ENCODE measurements around the gene QSOX2. TPM values are rescaled to one million over a fixed set of nuclear protein-coding genes. Genes with fewer than 3 reads are reported as not detected.

The QSOX2 gene
- total RNA-seq, 3 donors from 2014 or later (not counting 1 experiment from before 2014, with no cell fraction given) = 10.8 to 16.7 (median 16.6) TPM

DNA sequence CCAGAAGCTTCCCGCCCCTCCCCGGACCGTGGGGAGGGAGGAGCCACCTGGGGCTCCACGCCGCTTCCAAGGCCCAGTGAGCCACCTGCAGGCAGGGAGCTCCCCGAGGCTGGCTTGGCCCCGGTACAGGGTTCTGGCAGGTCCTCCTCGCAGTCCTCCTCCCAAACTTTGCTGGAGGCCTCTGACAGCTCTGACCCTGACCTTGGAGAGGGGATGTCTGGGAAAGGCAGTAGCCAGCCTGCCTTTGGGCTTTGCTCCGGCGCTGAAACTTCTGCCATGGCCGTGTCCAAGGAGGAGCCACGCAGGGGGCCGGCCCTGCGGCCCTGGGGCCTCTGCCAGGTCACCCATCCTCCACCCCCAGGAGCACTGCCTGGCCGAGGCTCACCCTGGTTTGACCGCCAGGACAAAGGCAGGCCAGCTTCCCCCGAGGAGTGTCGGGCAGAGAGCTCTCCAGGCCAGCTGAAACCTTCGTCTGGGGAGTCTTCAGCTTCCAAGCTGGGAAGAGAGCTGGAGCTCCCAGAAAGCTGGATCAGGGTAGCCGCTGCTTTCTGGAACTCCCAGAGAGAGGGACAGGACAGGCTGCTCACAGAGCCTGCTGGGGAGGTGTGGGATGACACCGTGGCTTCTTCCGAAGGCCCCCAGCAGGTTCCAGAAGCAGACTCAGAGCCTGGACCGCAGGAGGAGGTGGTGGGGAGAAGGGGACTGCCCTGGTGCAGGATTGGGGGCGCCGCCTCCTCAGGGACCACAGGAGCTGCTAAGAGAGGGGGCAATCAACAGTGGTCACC, 9.0 kb upstream of the QSOX2 start:
- DNase-seq (no peak), ATAC-seq (no peak)
- Histone ChIP-seq H3K27me3 (ENCODE audit: control insufficient read depth, insufficient read depth, low read length) (no peaks in the 10 kb centered on the region), H3K36me3 (ENCODE audit: control insufficient read depth, insufficient read depth, low read length) (no peaks in the 10 kb centered on the region), H3K4me3 (ENCODE audit: low read length) (no peak overlapping the region), H3K27ac (ENCODE audit: low read length) (no peak overlapping the region), H3K4me1 (ENCODE audit: control insufficient read depth, insufficient read depth, low read length) (no peaks in the 10 kb centered on the region), H3K9me3 (ENCODE audit: control insufficient read depth, insufficient read depth, low read length) (no peaks in the 10 kb centered on the region)
- intact Hi-C loops (cut with micrococcal nuclease) = no loop called here
- Mint-ChIP-seq H3K9me3 (no peaks in the 10 kb centered on the region), H3K4me3 (no peak overlapping the region), H3K27me3 (ENCODE audit: low read depth in 2 of 2) (no peaks in the 10 kb centered on the region), H3K27ac (no peak overlapping the region), H3K4me1 (no peaks in the 10 kb centered on the region), H3K36me3 (no peaks in the 10 kb centered on the region)
- WGBS (ENCODE audit: insufficient coverage) = 82% methylated on average over 25 of the region's 25 CpGs
- TF ChIP-seq, protein P1, sequence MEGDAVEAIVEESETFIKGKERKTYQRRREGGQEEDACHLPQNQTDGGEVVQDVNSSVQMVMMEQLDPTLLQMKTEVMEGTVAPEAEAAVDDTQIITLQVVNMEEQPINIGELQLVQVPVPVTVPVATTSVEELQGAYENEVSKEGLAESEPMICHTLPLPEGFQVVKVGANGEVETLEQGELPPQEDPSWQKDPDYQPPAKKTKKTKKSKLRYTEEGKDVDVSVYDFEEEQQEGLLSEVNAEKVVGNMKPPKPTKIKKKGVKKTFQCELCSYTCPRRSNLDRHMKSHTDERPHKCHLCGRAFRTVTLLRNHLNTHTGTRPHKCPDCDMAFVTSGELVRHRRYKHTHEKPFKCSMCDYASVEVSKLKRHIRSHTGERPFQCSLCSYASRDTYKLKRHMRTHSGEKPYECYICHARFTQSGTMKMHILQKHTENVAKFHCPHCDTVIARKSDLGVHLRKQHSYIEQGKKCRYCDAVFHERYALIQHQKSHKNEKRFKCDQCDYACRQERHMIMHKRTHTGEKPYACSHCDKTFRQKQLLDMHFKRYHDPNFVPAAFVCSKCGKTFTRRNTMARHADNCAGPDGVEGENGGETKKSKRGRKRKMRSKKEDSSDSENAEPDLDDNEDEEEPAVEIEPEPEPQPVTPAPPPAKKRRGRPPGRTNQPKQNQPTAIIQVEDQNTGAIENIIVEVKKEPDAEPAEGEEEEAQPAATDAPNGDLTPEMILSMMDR (IDR thresholded peaks at IDR 0.05) = no peak

DNA sequence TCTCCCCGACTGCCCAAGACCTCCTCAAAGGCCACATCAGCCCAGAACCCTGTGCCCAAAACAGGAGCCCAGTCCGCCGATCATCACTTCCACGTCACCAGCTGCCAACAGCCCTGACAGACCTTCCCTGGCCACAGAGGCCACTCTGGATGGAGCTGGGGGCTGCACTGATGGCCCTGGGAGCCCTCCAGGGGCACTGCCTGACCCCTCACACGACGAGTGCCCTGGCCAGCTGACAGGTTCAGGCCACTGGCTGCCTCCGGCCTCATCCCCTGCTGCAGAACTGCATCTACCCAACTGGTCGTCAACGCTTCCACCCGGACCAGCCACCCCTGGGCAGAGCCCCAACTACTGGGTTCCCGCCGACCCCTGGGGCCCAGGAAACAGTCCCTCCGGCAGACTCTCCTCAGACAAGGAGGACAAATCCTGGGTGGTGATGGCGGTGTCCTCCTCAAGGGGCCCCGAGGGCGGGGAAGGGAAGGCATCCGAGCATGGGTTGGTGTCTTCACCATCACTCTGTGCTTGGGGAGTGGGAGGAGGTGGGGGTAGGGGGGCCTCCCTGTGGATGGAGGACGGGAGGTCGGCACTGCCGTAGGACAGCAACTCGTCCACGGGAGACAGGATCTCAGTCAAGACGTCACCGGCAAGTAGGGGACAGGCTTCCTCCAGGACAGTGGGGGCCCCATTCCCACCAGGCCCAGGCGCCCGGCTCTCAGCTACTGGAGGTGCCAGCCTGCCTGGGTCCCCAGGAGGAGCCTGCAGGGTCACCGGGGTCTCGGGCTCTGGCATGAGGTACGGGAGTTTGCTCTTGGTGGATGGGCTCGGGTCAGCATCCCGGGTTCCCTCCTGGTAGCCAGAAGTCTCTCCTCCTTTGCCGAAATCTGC, 7.9 kb upstream of the QSOX2 start:
- no peak for ATAC-seq
- Histone ChIP-seq H3K4me3 (ENCODE audit: low read length) (no peak overlapping the region), H3K36me3 (ENCODE audit: control insufficient read depth, insufficient read depth, low read length) (no peaks in the 10 kb centered on the region), H3K4me1 (ENCODE audit: control insufficient read depth, insufficient read depth, low read length) (no peaks in the 10 kb centered on the region), H3K27me3 (ENCODE audit: control insufficient read depth, insufficient read depth, low read length) (no peaks in the 10 kb centered on the region), H3K27ac (ENCODE audit: low read length) (no peak overlapping the region), H3K9me3 (ENCODE audit: control insufficient read depth, insufficient read depth, low read length) (no peaks in the 10 kb centered on the region)
- no peaks in the 10 kb centered on the region for H3K4me1 Mint-ChIP-seq
- intact Hi-C loops (cut with micrococcal nuclease) = no loop called here
- TF ChIP-seq, protein P1 (IDR thresholded peaks at IDR 0.05) = no peak
- 88% methylated on average over 32 of the region's 32 CpGs for WGBS (ENCODE audit: insufficient coverage)
- H3K4me3 Mint-ChIP-seq = no peak overlapping the region
- H3K36me3 Mint-ChIP-seq = no peaks in the 10 kb centered on the region
- no peak overlapping the region for H3K27ac Mint-ChIP-seq
- no peaks in the 10 kb centered on the region for H3K9me3 Mint-ChIP-seq
- no peaks in the 10 kb centered on the region for H3K27me3 Mint-ChIP-seq (ENCODE audit: low read depth in 2 of 2)
- no peak for DNase-seq

DNA sequence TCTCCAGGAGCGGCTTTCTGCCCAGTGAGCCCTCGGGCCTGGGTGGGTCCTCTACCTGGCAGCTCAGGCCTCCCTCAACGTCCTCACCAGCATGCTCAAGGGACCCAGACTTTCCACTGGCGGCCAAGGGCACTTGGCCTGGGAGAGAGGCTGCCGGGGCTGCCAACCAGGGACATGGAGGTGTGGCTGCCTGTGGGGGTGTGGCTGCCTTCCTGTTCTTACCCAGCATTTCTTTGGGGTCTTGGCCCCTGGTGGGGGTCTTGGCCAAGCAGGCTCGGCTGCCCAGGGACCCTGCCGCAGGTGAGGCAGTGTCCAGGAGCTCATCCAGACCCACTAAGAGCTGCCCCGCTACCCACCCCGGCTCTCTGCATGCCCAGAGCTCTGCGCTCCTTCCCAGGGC, 7.2 kb upstream of the QSOX2 start:
- H3K36me3 ChIP-seq (ENCODE audit: control insufficient read depth, insufficient read depth, low read length) = no peaks in the 10 kb centered on the region
- no peaks in the 10 kb centered on the region for H3K27me3 Mint-ChIP-seq (ENCODE audit: low read depth in 2 of 2)

More for the DNA sequence above, 7.2 kb upstream of the QSOX2 start:
- ATAC-seq (no peak), DNase-seq (no peak)
- H3K4me3 ChIP-seq (ENCODE audit: low read length) = no peak overlapping the region
- no peak overlapping the region for H3K27ac Mint-ChIP-seq
- H3K4me1 Mint-ChIP-seq = no peaks in the 10 kb centered on the region
- H3K9me3 ChIP-seq (ENCODE audit: control insufficient read depth, insufficient read depth, low read length) = no peaks in the 10 kb centered on the region
- H3K27me3 ChIP-seq (ENCODE audit: control insufficient read depth, insufficient read depth, low read length) = no peaks in the 10 kb centered on the region
- H3K4me1 ChIP-seq (ENCODE audit: control insufficient read depth, insufficient read depth, low read length) = no peaks in the 10 kb centered on the region
- 92% methylated on average over 10 of the region's 10 CpGs for WGBS (ENCODE audit: insufficient coverage)
- no peaks in the 10 kb centered on the region for H3K9me3 Mint-ChIP-seq
- no peaks in the 10 kb centered on the region for H3K36me3 Mint-ChIP-seq
- TF ChIP-seq, protein P1 (IDR thresholded peaks at IDR 0.05) = no peak
- H3K4me3 Mint-ChIP-seq = no peak overlapping the region
- no peak overlapping the region for H3K27ac ChIP-seq (ENCODE audit: low read length)
- intact Hi-C loops (cut with micrococcal nuclease) = no loop called here
